Smooth muscle cell (in vitro differentiated cells): ENCODE results near the gene MDFIC. TPM values are rescaled to one million over a fixed set of nuclear protein-coding genes. Genes with fewer than 3 reads are reported as not detected.

ENCODE experiments used
- DNase-seq: peaks from one replicate; lab custom pipeline; 2025; ENCODE audit not compliant: unreplicated experiment; lab: John Stamatoyannopoulos, UW
- H2AFZ ChIP-seq: fragments of 200-600 bp; sonication (generic); 2 replicates; pipeline ENCODE4 v1.6.0; 2016; ENCODE audit warnings: antibody characterized with exemption, low read depth, mild to moderate bottlenecking
- H3F3A ChIP-seq: fragments of 200-600 bp; sonication (generic); 2 replicates; pipeline ENCODE4 v1.6.0; 2017; ENCODE audit warnings: antibody characterized with exemption, low read depth
- H3K27ac ChIP-seq: fragments of 200-600 bp; sonication (generic); 2 replicates; pipeline ENCODE4 v1.5.1; 2016; ENCODE audit warnings: low read depth, mild to moderate bottlenecking
- H3K27me3 ChIP-seq: fragments of 200-600 bp; sonication (generic); 2 replicates; pipeline ENCODE4 v1.6.1; 2016; ENCODE audit warnings: low read depth, mild to moderate bottlenecking
- H3K36me3 ChIP-seq: fragments of 200-600 bp; sonication (generic); 2 replicates; pipeline ENCODE4 v1.5.1; 2016; ENCODE audit warnings: low read depth
- H3K4me1 ChIP-seq: fragments of 200-600 bp; sonication (generic); 2 replicates; pipeline ENCODE4 v1.5.1; 2016; ENCODE audit warnings: low read depth
- H3K4me2 ChIP-seq: fragments of 200-600 bp; sonication (generic); 2 replicates; pipeline ENCODE4 v1.6.0; 2016; ENCODE audit warnings: mild to moderate bottlenecking
- H3K4me3 ChIP-seq: fragments of 200-600 bp; sonication (generic); 2 replicates; pipeline ENCODE4 v1.5.1; 2016; ENCODE audit warnings: mild to moderate bottlenecking
- H3K79me2 ChIP-seq: fragments of 200-600 bp; sonication (generic); 2 replicates; pipeline ENCODE4 v1.6.0; 2016; ENCODE audit warnings: low read depth, mild to moderate bottlenecking
- H3K9ac ChIP-seq: fragments of 200-600 bp; sonication (generic); 2 replicates; pipeline ENCODE4 v1.6.0; 2016; ENCODE audit warnings: low read depth
- H3K9me3 ChIP-seq: fragments of 200-600 bp; sonication (generic); replicated peaks from 2 replicates; pipeline ENCODE4 v1.5.1; 2016; ENCODE audit warnings: low read depth
- H4K20me1 ChIP-seq: fragments of 200-600 bp; sonication (generic); 2 replicates; pipeline ENCODE4 v1.6.0; 2016; ENCODE audit warnings: low read depth
- WGBS: methylation state at CpG from one replicate; pipeline ENCODE4 v1.1.7; 2016; ENCODE audit warnings: low lambda C conversion rate; 5-methylcytosine and 5-hydroxymethylcytosine counted together
- polyA plus RNA-seq: library from polyadenylated mRNA; unstranded; fragments of >200 nt; fragmentation: Nextera tagmentation; extraction: Ambion mirVana; gene quantifications from 2 replicates; pipeline ENCODE4 v1.2.1, GENCODE V29; 2016
- total RNA-seq: library from RNA; depleted of rRNA; stranded (reverse); fragments of >200 nt; gene quantifications from 2 replicates; pipeline ENCODE4 v1.2.3, GENCODE V29; 2014
- TF ChIP-seq, protein P1 (sequence below): fragments of 200-600 bp; sonication (generic); IDR thresholded peaks from 2 replicates; pipeline ENCODE4 v1.5.1; 2017; ENCODE audit warnings: borderline replicate concordance, mild to moderate bottlenecking, antibody characterized with exemption; ENCODE audit not compliant: insufficient read depth, poor library complexity, severe bottlenecking

Gene MDFIC
- total and polyA plus RNA-seq, 2 experiments from 2014 or later = 17.5 to 37.0 TPM

DNA sequence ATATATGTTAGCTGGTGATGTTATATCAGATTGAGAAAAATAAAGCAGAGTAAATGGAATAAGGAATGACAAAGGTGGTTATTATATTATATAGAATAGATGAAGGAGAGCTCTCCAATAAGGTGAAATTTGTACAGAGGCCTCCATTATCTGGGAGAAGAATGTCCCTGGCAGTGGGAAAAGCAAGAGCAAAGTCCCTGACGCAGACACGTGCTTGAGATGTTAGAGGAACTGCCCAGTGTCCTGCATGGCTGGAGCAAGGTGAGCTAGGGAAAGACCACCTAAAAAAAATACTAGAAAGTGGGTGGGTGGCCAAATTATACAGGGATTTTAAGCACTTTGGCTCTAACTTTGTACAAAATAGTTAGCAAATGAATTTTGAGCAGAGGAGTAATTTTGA is 120.7 kb downstream of the MDFIC start:
- WGBS = 60% methylated on average over 2 of the region's 2 CpGs
- H3F3A ChIP-seq = no peaks in the 10 kb centered on the region
- no peaks in the 10 kb centered on the region for H4K20me1 ChIP-seq
- H3K9ac ChIP-seq = no peak overlapping the region
- no peak overlapping the region for H3K4me2 ChIP-seq
- DNase-seq = no peak
- no peaks in the 10 kb centered on the region for H3K36me3 ChIP-seq
- no peaks in the 10 kb centered on the region for H3K9me3 ChIP-seq
- H3K27ac ChIP-seq = no peak overlapping the region
- TF ChIP-seq, protein P1, sequence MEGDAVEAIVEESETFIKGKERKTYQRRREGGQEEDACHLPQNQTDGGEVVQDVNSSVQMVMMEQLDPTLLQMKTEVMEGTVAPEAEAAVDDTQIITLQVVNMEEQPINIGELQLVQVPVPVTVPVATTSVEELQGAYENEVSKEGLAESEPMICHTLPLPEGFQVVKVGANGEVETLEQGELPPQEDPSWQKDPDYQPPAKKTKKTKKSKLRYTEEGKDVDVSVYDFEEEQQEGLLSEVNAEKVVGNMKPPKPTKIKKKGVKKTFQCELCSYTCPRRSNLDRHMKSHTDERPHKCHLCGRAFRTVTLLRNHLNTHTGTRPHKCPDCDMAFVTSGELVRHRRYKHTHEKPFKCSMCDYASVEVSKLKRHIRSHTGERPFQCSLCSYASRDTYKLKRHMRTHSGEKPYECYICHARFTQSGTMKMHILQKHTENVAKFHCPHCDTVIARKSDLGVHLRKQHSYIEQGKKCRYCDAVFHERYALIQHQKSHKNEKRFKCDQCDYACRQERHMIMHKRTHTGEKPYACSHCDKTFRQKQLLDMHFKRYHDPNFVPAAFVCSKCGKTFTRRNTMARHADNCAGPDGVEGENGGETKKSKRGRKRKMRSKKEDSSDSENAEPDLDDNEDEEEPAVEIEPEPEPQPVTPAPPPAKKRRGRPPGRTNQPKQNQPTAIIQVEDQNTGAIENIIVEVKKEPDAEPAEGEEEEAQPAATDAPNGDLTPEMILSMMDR = no peak
- peaks cover 4% of the 10 kb centered on the region for H3K4me1 ChIP-seq
- no peak overlapping the region for H3K4me3 ChIP-seq
- H2AFZ ChIP-seq = no peak overlapping the region
- H3K79me2 ChIP-seq = no peaks in the 10 kb centered on the region
- no peaks in the 10 kb centered on the region for H3K27me3 ChIP-seq

DNA sequence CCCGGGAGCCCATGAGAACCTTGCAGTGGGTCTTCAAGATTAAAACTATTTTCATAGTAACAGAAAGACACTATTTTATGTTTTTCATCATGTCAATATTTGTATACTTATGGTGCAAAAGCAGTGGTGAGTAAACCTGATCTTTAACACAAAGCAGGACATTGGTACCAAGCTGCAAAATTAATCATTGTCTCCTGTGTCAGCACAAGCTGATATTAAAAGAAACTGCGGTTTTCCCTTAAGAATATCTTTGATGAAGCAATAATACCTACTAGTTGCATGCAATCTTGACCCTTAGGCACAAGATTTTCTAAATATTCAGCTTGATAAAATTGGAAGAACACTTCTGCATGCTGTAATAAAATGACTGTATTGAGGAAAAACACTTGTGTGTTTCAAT is 121.7 kb downstream of the MDFIC start:
- TF ChIP-seq, protein P1 = no peak
- Histone ChIP-seq H3F3A (no peaks in the 10 kb centered on the region), H3K27ac (no peak overlapping the region), H2AFZ (no peak overlapping the region), H3K4me3 (no peak overlapping the region), H3K79me2 (no peaks in the 10 kb centered on the region), H3K27me3 (no peaks in the 10 kb centered on the region), H3K4me1 (peaks cover 4% of the 10 kb centered on the region), H3K9me3 (no peaks in the 10 kb centered on the region), H3K4me2 (no peak overlapping the region), H3K36me3 (no peaks in the 10 kb centered on the region), H4K20me1 (no peaks in the 10 kb centered on the region), H3K9ac (no peak overlapping the region)
- WGBS = 62% methylated on average over 2 of the region's 2 CpGs
- DNase-seq = no peak

DNA sequence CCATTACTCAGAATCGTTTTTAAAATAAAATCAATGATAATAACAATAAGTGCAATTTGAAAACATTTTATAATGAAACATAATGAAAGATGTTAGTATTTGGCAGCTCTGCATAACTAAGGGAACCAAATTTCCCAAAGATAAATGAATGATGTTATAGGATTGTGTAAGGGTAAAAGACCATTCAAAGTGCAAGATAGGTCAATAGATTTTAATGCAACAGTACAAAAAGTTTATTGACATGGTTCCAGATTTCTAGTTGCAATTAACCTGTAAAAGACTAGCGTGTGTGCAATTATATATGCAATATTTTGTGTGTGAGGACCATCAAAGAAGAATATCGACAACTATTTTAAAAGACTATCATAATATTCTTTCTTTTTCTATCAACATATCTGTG is 122.3 kb downstream of the MDFIC start:
- DNase-seq = no peak
- Histone ChIP-seq H2AFZ (no peak overlapping the region), H3F3A (no peaks in the 10 kb centered on the region), H3K27me3 (no peaks in the 10 kb centered on the region), H3K4me3 (no peak overlapping the region), H3K9ac (no peak overlapping the region), H3K4me1 (peaks cover 4% of the 10 kb centered on the region), H3K4me2 (no peak overlapping the region), H3K36me3 (no peaks in the 10 kb centered on the region), H3K9me3 (no peaks in the 10 kb centered on the region), H4K20me1 (no peaks in the 10 kb centered on the region), H3K79me2 (no peaks in the 10 kb centered on the region), H3K27ac (no peak overlapping the region)
- WGBS = 71% methylated on average over 3 of the region's 3 CpGs
- TF ChIP-seq, protein P1 = no peak

DNA sequence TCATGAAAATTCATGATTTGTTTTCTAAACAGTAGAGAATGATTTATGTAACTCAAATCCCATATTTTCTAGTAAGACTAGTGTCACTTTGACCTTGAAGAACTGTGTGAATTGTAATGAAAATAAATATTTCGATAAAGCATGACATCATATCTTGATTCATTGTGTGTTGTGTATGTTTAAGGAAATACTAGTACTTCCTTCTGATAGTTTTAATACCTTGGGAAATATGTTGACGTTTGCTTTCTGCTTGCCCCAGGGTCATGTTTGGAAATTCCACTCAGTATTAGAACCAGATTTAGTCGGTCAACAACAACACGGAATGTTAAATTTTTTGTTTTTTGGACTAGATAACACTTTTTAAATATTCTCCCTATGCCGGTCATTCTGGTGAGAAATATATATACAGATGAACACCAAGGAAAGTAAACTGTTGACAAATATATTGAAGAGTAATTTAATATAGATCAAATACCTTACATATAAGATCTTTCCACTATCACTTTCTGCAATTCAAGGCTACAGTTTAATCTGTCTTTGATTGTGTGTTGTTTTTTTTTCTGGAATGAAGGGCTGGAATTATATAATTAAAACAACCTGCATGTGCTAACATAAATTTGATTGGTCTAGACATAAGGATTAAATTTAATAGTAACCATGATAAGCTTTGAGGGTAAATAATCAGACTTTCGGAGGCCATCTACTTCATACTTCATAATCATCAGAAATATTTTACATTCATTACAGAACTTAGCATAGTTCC is 126.2 kb downstream of the MDFIC start:
- H3K27ac ChIP-seq = no peak overlapping the region
- no peaks in the 10 kb centered on the region for H3K27me3 ChIP-seq
- no peaks in the 10 kb centered on the region for H3F3A ChIP-seq
- H3K9me3 ChIP-seq = no peaks in the 10 kb centered on the region
- peaks cover 4% of the 10 kb centered on the region for H3K4me1 ChIP-seq
- 89% methylated on average over 6 of the region's 6 CpGs for WGBS
- H4K20me1 ChIP-seq = no peaks in the 10 kb centered on the region
- H3K4me2 ChIP-seq = no peak overlapping the region
- H3K36me3 ChIP-seq = no peaks in the 10 kb centered on the region
- H2AFZ ChIP-seq = no peak overlapping the region
- TF ChIP-seq, protein P1 = no peak
- no peak overlapping the region for H3K9ac ChIP-seq
- no peaks in the 10 kb centered on the region for H3K79me2 ChIP-seq
- H3K4me3 ChIP-seq = no peak overlapping the region
- DNase-seq = no peak
